ENCODE data around the gene PNMT.

DNA sequence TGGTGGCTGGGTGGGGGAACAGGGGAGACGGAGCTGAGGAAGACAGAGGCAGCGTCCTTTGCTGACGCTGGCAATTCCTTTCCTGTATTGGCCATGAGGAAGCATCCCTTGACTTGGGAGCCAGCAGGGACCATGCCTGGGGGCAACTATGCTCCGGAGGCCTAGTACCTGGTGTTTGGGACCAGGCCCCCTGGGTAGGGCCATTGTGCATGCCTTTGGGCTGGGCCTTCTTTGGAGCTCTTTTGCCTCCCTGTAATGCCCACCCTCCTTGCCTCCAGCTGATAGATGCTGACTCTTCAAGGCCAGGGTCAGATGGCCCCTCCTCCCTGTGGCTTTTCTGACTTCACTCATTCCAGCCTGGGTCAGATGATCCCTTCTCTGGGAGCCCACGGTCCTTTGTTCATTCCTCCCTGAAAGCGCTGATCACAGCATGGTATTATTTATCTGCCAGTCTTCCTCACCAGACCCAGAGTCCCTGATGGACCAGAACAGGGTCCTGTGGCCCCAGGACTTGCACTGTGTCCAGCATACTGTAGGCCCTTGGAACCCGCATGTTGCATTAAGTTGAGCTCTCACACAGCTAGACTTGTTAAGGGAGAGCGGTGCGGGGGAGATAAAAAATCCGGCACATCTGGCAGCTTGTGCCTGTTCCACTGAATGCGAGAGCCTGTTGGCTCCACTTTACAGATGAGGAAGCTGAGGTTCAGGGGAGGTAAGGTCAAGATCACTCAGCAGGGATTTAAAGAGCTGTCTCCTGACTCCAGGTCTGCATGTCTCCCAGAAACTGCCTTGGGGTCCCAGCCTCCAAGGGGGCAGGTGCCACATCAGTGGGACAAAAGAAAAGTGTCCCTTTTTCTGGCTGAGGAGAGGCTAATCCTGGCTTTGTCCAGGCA lies 28.4 kb upstream of the PNMT start:
- no peak for TF ChIP-seq EZH2 (IDR thresholded peaks at IDR 0.05; ENCODE audit: borderline replicate concordance)
- TF ChIP-seq, protein P1, sequence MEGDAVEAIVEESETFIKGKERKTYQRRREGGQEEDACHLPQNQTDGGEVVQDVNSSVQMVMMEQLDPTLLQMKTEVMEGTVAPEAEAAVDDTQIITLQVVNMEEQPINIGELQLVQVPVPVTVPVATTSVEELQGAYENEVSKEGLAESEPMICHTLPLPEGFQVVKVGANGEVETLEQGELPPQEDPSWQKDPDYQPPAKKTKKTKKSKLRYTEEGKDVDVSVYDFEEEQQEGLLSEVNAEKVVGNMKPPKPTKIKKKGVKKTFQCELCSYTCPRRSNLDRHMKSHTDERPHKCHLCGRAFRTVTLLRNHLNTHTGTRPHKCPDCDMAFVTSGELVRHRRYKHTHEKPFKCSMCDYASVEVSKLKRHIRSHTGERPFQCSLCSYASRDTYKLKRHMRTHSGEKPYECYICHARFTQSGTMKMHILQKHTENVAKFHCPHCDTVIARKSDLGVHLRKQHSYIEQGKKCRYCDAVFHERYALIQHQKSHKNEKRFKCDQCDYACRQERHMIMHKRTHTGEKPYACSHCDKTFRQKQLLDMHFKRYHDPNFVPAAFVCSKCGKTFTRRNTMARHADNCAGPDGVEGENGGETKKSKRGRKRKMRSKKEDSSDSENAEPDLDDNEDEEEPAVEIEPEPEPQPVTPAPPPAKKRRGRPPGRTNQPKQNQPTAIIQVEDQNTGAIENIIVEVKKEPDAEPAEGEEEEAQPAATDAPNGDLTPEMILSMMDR (IDR thresholded peaks at IDR 0.05; ENCODE audit: poor library complexity): no peak
- TF ChIP-seq EZH2phosphoT487 (IDR thresholded peaks at IDR 0.05; ENCODE audit: low read depth, severe bottlenecking, unreplicated experiment): no peak

Measured in hepatocyte (in vitro differentiated cells).